Measurements from ENCODE around the gene ANKZF1. TPM values are rescaled to one million over a fixed set of nuclear protein-coding genes. Genes with fewer than 3 reads are reported as not detected.

The ANKZF1 gene
- total RNA-seq, 4 donors from 2014 or later: 31.8 to 57.6 (median 38.7) TPM

GRCh38 chr2:219282375-219282774, 52.8 kb downstream of the ANKZF1 start:
- no peaks in the 10 kb centered on the region for H3K36me3 ChIP-seq
- intact Hi-C loops (cut with DNase I; ENCODE audit: low total_unique reads): no loop called here
- H3K4me1 ChIP-seq: peaks cover 8 to 10% of the 10 kb centered on the region in 2 donors

DNA sequence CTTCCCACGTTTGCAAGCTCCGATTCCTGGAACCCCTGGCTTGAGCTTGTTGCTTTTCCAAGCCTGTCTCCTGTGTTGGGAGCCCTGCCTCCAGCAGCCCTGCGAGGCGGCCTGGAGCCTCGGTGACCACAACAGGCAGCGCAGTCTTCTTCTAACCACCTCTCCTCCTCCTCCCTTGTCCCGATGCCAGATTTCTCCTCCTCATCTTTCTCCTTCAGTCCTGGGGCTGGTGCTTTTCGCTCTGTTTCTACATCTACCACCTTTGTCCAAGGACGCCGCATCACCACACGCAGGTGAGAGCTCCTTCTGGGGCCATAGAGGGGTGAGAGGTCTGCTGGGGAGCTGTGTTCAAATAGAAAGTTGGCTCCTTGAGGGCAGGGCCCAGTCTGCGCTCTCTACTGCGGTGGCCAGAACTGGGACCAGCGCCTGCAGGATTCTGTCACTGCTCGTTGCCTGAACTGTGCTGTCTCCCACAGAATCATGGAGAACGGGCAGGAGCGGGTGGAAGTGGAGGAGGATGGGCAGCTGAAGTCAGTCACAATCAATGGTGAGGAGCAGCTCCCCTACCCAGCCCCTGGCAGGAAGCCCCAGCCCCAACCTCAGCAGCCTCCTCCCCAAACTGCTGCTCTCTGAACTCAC, 53.5 kb downstream of the ANKZF1 start:
- H3K4me1 ChIP-seq: peaks cover 6% of the 10 kb centered on the region in 2 donors
- H3K9me3 ChIP-seq: no peaks in the 10 kb centered on the region
- H3K36me3 ChIP-seq: no peaks in the 10 kb centered on the region
- H3K4me3 ChIP-seq: no peak overlapping the region
- no peak for TF ChIP-seq POLR2A (IDR thresholded peaks at IDR 0.05)
- TF ChIP-seq, protein P1, sequence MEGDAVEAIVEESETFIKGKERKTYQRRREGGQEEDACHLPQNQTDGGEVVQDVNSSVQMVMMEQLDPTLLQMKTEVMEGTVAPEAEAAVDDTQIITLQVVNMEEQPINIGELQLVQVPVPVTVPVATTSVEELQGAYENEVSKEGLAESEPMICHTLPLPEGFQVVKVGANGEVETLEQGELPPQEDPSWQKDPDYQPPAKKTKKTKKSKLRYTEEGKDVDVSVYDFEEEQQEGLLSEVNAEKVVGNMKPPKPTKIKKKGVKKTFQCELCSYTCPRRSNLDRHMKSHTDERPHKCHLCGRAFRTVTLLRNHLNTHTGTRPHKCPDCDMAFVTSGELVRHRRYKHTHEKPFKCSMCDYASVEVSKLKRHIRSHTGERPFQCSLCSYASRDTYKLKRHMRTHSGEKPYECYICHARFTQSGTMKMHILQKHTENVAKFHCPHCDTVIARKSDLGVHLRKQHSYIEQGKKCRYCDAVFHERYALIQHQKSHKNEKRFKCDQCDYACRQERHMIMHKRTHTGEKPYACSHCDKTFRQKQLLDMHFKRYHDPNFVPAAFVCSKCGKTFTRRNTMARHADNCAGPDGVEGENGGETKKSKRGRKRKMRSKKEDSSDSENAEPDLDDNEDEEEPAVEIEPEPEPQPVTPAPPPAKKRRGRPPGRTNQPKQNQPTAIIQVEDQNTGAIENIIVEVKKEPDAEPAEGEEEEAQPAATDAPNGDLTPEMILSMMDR (IDR thresholded peaks at IDR 0.05): no peak
- no peaks in the 10 kb centered on the region for H3K27me3 ChIP-seq
- intact Hi-C loops (cut with DNase I; ENCODE audit: low total_unique reads): no loop called here
- H3K27ac ChIP-seq: peak overlapping the region; percentile 40 to 42
- no peak for DNase-seq

More at GRCh38 chr2:219282375-219282774, 52.8 kb downstream of the ANKZF1 start:
- peak overlapping the region; percentile 40 to 42 for H3K27ac ChIP-seq
- no peak for TF ChIP-seq POLR2A (IDR thresholded peaks at IDR 0.05)
- TF ChIP-seq, protein P1 (IDR thresholded peaks at IDR 0.05): no peak
- H3K9me3 ChIP-seq: no peaks in the 10 kb centered on the region
- H3K27me3 ChIP-seq: no peaks in the 10 kb centered on the region
- DNase-seq: no peak
- no peak overlapping the region for H3K4me3 ChIP-seq

- Histone ChIP-seq H3K4me3 (no peak overlapping the region), H3K9me3 (no peaks in the 10 kb centered on the region), H3K36me3 (no peaks in the 10 kb centered on the region), H3K27ac (peak overlapping the region; percentile 82 to 95), H3K27me3 (no peaks in the 10 kb centered on the region), H3K4me1 (peaks cover under 1 to 4% of the 10 kb centered on the region in 2 donors)
- intact Hi-C loops (cut with DNase I; ENCODE audit: low total_unique reads): no loop called here
- TF ChIP-seq POLR2A (IDR thresholded peaks at IDR 0.05): no peak
- TF ChIP-seq, protein P1 (IDR thresholded peaks at IDR 0.05): no peak
- DNase-seq: no peak
Observed at GRCh38 chr2:219284501-219285372, 55.1 kb downstream of the ANKZF1 start.

DNA sequence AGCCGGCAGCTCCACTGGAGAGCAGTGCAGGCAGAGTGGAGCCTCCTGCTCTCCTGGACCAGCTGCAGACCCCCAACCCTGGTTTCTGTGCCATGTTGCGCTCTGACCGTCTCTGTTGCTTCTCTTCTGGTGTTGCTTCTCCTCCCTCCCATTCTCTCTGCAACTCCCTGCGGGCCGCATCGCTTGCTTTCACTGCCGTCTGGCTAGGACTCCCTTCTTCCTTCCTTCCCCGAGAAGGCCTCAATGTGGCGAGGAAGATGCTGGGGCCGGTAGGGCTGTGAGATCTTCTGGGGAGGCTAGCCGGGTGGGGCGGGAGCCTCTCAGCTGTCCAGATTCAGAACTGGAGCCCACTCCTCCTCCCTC, 55.7 kb downstream of the ANKZF1 start:
- Histone ChIP-seq H3K27ac (peak overlapping the region; percentile 82 to 95), H3K27me3 (no peaks in the 10 kb centered on the region), H3K4me1 (peaks cover 4 to 8% of the 10 kb centered on the region in 2 donors), H3K36me3 (no peaks in the 10 kb centered on the region), H3K4me3 (no peak overlapping the region), H3K9me3 (no peaks in the 10 kb centered on the region)
- no peak for DNase-seq
- intact Hi-C loops (cut with DNase I; ENCODE audit: low total_unique reads): no loop called here
- TF ChIP-seq, protein P1 (IDR thresholded peaks at IDR 0.05): no peak
- no peak for TF ChIP-seq POLR2A (IDR thresholded peaks at IDR 0.05)

DNA sequence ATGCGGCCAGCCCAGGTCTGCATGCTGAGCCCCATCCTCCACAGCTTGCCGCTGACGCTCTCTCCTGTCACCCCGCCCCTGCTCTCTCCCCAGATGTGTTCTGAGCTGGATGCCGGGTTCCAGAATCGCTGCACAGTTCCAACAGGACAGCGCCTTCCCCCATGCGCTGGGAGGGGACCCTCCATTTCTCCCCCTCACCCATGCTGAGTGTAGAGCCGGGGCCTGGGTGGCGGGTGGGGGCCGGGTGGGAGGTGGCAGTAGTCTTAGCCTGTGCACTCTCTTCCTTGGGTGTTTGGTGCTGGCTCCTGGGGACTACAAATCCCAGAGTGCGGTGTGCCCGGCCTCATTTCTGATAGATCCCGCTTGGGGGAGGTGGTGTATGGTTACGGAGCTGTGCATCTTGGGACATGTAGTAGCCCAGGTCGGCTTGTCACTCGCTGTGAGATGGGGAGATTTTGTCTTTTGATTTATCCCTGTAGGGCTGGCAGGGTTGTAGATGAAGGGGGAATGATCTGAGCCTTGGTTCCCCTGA, 56.4 kb downstream of the ANKZF1 start:
- Histone ChIP-seq H3K4me1 (peaks cover 4 to 8% of the 10 kb centered on the region in 2 donors), H3K9me3 (no peaks in the 10 kb centered on the region), H3K27ac (peak overlapping the region; percentile 82 to 95), H3K27me3 (no peaks in the 10 kb centered on the region), H3K4me3 (no peak overlapping the region), H3K36me3 (no peaks in the 10 kb centered on the region)
- TF ChIP-seq, protein P1 (IDR thresholded peaks at IDR 0.05): no peak
- no peak for TF ChIP-seq POLR2A (IDR thresholded peaks at IDR 0.05)
- intact Hi-C loops (cut with DNase I; ENCODE audit: low total_unique reads): no loop called here
- DNase-seq: peak; percentile 68 to 82
